GM21367 (cell line): ENCODE data around the gene CFAP92.

ENCODE experiments used
- ATAC-seq: cut with Tn5 transposase; IDR thresholded peaks from one replicate; pipeline ENCODE4 v1.9.1; 2021; ENCODE audit not compliant: unreplicated experiment

The CFAP92 gene

DNA sequence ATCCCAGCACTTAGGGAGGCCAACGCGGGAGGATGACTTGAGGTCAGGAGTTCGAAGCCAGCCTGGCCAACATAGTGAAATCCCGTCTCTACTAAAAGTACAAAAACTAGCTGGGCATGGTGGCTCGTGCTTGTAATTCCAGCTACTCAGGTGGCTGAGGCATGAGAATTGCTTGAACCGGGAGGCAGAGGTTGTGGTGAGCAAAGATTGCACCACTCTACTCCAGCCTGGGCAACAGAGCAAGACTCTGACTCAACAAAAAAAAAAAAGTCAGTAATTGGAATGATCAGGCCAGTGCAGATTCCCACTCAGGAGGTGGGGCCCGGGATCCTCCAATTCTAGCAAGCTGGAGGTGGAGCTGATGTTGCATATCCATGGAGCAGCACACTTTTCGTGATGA lies 5.6 kb downstream of the CFAP92 start:
- no peak for ATAC-seq

DNA sequence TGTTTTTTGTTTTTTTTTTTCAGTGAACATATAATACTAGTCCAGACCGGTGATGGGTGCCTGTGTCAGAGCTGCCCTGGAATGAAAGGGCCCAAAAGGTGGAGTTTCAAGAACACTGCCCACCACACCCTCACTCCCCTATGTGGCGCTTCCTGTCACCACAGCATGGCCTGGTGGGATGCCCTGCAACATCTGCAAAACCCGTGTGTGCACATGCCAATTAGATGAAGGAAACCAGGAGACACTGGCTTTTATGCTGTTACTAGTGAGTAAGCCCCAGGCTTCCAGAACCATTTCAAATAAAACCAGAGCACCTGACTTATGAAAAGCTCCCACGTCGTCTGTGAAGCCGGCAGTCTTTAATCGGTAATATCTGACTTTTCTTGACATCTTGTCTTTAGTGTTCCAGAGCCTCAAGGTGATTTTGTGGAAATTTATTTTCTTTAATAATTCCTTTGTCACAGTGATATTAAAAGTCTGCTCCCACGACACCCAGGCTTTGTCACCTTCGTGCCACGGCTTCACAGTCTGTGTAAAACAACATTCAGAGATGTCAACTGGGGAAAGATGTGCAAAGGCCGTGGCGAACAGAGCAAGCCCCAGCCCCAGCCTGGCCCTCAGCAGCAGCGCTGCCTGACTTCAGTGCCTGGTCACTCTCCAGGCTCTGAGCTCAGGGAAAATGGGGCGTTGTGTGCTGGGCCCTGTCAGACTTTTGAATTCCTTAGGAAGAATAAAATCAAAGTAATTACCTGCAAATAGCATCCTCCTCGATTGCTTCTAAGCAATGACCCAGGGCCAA lies 6.4 kb downstream of the CFAP92 start:
- ATAC-seq, result no peak

DNA sequence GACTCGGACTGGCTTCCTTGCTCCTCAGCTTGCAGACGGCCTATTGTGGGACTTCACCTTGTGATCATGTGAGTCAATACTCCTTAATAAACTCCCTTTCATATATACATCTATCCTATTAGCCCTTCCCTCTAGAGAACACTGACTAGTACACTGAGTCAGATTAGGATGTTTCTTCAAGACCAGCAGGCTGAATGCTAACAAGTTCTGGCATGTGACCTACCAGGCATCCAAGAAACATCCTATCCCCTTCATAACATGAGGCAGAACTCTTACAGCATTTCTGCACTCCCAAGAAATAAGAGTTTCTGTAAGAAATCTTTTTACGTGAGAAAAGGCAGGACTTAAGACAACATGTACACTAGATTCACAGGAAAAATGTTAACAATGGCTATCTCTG lies 9.3 kb downstream of the CFAP92 start:
- ATAC-seq, result no peak

GRCh38 chr3:128983293-128984069 lies 10.4 kb downstream of the CFAP92 start:
- ATAC-seq, result no peak

DNA sequence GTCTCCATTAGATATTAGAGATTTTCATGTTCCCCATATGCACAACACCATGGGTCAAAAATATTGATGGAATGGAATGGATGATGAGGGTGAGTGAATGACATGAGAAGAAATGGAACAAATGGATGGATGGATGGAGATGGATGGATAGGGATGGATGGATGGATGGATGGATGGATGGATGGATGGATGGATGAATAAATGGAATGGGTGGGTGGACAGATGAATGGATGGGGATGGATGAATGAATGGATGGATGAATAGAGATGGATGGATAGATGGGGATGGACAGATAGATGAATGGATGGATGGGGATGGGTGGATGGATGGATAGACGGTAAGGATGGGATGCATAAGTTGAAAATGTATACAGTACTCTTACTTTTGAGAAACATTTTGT lies 18.6 kb downstream of the CFAP92 start:
- no peak for ATAC-seq

DNA sequence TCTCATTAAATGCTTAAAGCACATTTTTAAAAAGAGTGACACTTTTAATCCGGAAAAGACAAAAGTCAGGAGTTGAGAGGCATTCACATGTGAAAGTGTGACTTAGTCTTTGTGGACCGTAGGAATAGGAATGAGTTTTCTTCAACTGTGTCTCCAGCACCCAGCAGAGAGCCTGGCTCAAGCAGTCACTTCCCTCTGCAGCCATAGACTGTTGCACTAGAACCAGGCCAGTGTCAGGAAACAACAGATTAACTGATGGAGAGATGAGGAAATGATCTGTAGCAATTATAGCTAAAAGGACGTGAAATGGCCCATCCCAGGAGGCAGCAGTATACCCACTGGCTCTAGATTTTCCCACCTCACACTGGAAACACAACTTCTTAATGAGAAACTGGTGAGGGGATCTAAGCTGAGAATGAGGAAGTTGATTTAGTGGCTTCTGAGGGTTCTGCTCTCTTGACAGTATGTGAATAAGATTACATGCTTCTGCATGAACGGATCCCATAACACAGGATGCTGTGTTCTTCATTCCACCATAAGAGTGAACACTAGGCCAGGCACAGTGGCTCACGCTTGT lies 19.8 kb downstream of the CFAP92 start:
- ATAC-seq, result no peak

DNA sequence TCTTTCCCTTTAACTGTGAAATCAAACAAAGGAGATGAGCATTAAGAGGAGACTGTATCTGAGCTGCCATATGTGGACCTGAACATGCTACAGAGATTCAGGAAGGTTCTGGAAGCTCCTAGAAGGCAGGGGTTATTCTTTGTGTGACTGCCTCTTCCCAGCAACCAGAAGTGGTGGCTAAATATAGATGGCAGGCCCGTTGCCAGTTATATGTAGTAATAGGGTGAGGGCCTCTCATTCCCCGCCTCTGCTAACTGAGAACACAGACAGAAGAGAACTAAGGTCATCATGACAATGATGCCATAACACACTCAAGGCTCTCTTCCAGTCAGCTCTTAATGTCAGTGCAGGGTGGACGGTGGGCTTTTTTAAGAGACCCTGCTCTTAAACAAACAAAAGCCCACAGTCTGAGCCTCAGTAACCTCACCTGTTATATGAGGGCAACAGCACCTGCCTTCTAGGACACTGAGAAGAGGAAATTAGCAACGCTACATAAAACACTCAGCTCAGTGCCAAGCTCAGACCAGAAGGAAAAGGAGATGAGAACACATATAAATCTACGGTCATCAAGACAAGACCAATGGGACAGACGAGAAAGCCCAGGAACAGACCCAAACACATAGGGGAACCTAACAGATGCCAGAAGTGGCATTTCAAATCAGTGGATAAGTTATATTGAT lies 22.3 kb downstream of the CFAP92 start:
- no peak for ATAC-seq

GRCh38 chr3:128970740-128971047 lies 23.2 kb downstream of the CFAP92 start:
- no peak for ATAC-seq

DNA sequence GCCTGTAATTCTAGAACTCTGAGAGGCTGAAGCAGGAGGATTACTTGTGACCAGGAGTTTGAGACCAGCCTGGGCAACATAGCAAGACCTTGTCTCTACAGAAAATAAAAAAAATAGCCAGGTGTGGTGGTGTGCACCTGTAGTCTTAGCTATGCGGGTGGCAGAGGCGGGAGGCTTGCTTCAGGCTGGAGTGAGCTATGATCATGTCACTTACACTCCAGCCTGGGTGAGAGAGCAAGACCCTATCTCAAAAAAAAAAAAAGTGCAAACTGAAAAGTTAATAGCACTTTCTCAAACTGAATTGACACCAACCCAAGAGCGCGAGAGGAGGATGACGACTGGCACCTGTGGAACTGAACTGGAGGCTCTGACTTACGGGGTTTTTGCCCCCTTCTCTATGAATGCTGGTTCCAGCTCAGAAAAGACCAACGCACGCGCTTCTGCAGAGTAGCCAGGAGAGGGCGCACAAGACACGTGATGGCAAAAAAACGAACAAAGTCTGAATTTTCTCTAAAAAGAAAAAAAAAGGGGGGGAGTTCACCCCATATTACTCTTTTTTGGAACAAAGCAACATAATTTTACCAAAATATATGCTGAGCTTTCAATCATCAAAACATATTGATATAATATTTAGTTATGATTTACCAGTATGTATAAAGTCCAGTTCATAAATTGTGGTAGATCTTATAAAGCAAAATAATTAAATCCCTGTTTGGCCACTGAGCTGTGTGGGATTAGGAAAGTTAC lies 23.7 kb downstream of the CFAP92 start:
- ATAC-seq, result no peak

DNA sequence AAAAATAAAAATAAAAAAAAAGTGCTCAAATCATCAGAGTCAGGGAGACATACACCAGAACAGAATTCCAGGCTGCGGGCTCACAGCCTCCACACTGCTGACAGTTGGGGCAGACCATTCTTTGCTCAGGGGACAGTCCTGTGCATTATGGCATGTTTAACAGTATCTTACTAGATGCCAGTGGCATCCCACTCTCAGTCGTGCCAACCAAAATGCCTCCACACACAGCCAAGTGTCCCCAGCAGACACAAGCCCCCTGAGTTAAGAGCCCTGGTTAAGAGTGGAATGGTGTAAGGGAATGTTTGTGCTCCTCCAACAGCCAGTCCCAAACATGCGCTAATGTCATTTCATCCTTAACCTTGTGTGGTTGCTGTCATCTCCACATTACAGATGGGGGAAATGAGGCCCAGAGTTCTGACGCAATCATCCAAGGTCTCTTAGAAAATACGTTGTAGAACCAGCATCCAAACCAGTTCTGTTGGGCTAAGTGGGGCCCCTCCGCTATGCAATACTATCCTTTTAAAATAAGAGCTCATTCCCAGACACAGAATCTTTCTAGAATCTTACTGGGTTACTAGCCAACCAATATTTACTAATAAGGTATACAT lies 26.0 kb downstream of the CFAP92 start:
- no peak for ATAC-seq

- no peak for ATAC-seq
Measured at GRCh38 chr3:128965818-128966217, 28.1 kb downstream of the CFAP92 start.

GRCh38 chr3:128965280-128965679 lies 28.6 kb downstream of the CFAP92 start:
- ATAC-seq, result no peak

- ATAC-seq, result no peak
Measured at GRCh38 chr3:128956440-128956839, 37.4 kb downstream of the CFAP92 start.

- ATAC-seq, result no peak
Measured at GRCh38 chr3:128950223-128950938, 43.5 kb downstream of the CFAP92 start.

DNA sequence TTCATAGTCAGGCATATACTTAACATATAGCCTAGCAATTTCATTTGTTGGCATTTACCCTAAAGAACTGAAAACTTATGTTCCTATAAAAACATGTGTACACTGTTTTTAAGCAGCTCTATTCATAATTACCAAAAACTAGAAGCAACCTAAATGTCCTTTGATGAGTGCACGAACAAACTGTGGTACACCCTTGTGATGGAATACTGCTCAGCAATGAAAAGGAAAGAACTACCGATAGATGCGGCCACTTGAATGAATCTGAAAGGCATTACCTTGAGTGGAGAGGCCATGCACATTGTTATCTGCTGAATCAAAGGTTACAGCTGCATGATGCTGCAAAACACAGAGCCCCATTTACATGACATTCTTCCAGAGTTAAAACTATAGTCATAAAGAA lies 44.7 kb downstream of the CFAP92 start:
- ATAC-seq, result no peak

GRCh38 chr3:128946411-128946810 lies 47.5 kb downstream of the CFAP92 start:
- no peak for ATAC-seq

- ATAC-seq, result no peak
Measured at GRCh38 chr3:128945878-128946175, 48.0 kb downstream of the CFAP92 start.

GRCh38 chr3:128945041-128945877 lies 48.6 kb downstream of the CFAP92 start:
- no peak for ATAC-seq
